AG04449 (cell line): ENCODE measurements around the gene B4GALT2.

Source experiments
- CTCF ChIA-PET: fragments of 350-600 bp; formaldehyde crosslinking; extraction: SDS; loops from one replicate; lab custom pipeline; 2021; ENCODE audit warnings: antibody characterized with exemption; lab: Yijun Ruan, JAX
- POLR2A ChIA-PET: fragments of 400-600, 350-600 bp; formaldehyde crosslinking; extraction: SDS; loops from one replicate; lab custom pipeline; 2020; ENCODE audit warnings: antibody characterized with exemption, inconsistent platforms; lab: Yijun Ruan, JAX
- DNase-seq: peaks from one replicate; pipeline ENCODE4 v3.0.0-alpha.2; 2010; ENCODE audit warnings: low read depth, low spot score
- H3K4me3 ChIP-seq: 2 replicates; pipeline ENCODE4 v1.5.1; 2011; ENCODE audit warnings: low read depth, mild to moderate bottlenecking, control low read depth, low read length
- CTCF ChIP-seq: IDR thresholded peaks from one replicate; pipeline ENCODE4 v1.5.1; 2011; ENCODE audit warnings: mild to moderate bottlenecking, moderate library complexity, low read length, control low read depth, inconsistent platforms; ENCODE audit not compliant: insufficient read depth; ENCODE audit errors: missing control alignments

The B4GALT2 gene

GRCh38 chr1:43975249-43975961 lies 3.6 kb upstream of the B4GALT2 start:
- ChIA-PET CTCF (interaction anchor here (1.2 to 8.7 kb wide), 10 partner anchors 13 to 676 kb away, joined by 3 to 71 read pairs (median 6); partner anchors contain the start of genes ARTN and CCDC24), POLR2A (interaction anchor here (1.0 to 1.5 kb wide), 6 partner anchors 9 to 212 kb away, joined by 3 to 6 read pairs (median 4); no protein-coding TSS in a partner anchor)
- DNase-seq: no peak
- TF ChIP-seq CTCF: no peak
- peak overlapping the region; percentile 85 for H3K4me3 ChIP-seq

DNA sequence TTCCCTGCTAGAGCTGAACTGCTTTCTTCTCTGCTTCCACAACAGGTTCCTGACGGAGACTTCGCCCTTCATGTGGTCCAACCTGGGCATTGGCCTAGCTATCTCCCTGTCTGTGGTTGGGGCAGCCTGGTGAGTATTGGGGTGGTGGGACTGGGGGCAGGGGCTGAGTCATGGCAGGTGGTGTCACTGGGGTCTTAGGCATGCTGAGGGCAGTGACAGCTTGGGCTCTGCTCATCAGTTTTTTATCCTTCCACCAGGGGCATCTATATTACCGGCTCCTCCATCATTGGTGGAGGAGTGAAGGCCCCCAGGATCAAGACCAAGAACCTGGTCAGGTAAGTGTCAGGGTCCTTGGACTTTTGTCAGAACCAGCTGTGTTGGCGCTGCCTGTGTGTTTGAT lies 3.0 kb upstream of the B4GALT2 start:
- CTCF ChIA-PET: interaction anchor here (1.2 to 8.7 kb wide), 9 partner anchors 12 to 675 kb away, joined by 3 to 71 read pairs (median 6); partner anchors contain the start of genes ARTN and CCDC24

GRCh38 chr1:43976890-43977289 lies 2.1 kb upstream of the B4GALT2 start:
- no peak for DNase-seq
- no peak overlapping the region for H3K4me3 ChIP-seq
- POLR2A ChIA-PET: no interaction called here
- CTCF ChIA-PET: interaction anchor here (2.5 to 8.7 kb wide), 4 partner anchors 28 to 212 kb away, joined by 10 to 71 read pairs (median 14); partner anchors contain the start of gene ARTN
- TF ChIP-seq CTCF: no peak

More for the DNA sequence above, 3.0 kb upstream of the B4GALT2 start:
- DNase-seq: no peak
- no peak for TF ChIP-seq CTCF
- peak overlapping the region; percentile 85 for H3K4me3 ChIP-seq
- POLR2A ChIA-PET: interaction anchor here (1.3 to 1.4 kb wide), 2 partner anchors 14 to 25 kb away, joined by 3 to 4 read pairs; no protein-coding TSS in a partner anchor

DNA sequence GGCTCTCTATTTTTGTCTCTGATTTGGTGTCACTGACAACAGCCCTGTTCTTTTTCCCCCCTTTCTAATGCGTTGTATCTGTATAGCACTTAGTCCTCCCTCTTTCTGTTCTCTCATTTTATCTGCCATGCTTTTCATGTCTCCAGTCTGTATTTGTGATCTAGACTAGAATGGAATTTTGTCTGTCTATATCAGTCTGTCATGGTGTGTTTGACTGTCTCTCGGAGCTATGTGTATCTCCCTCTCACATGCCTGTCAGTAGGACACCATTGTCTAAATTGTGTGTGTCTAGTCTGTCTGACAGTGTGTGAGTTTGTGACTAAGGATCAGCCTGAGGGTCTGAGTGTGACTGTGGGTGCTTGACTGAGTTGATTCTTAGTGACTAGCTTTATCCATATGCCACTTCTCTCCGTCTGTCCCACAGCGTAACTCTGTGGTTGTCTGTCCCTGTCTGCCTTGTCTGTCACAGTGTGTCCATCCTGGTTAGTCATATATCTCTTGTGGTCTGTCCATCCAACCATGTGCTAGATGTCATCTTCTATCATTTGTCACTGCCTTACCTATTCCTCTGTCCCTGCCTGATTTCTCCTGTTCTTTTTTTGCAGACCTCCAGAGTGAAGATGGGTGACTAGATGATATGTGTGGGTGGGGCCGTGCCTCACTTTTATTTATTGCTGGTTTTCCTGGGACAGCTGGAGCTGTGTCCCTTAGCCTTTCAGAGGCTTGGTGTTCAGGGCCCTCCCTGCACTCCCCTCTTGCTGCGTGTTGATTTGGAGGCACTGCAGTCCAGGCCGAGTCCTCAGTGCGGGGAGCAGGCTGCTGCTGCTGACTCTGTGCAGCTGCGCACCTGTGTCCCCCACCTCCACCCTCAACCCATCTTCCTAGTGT lies 1.4 kb upstream of the B4GALT2 start:
- POLR2A ChIA-PET: interaction anchor here (1.2 kb wide), 1 partner anchor 8 kb away, joined by 4 read pairs; the partner anchor contains the start of gene DPH2
- no peak overlapping the region; the same call in 1 of the 2 replicates for H3K4me3 ChIP-seq

GRCh38 chr1:43978264-43978550 lies 803 bp upstream of the B4GALT2 start:
- no peak for TF ChIP-seq CTCF
- H3K4me3 ChIP-seq: peak overlapping the region; percentile 69
- POLR2A ChIA-PET: interaction anchor here (1.2 kb wide), 1 partner anchor 8 kb away, joined by 4 read pairs; the partner anchor contains the start of gene DPH2
- DNase-seq: no peak
- CTCF ChIA-PET: interaction anchor here (1.0 to 2.5 kb wide), 3 partner anchors 27 to 69 kb away, joined by 3 to 10 read pairs (median 4); no protein-coding TSS in a partner anchor

More for the DNA sequence above, 1.4 kb upstream of the B4GALT2 start:
- TF ChIP-seq CTCF: no peak
- CTCF ChIA-PET: interaction anchor here (1.0 to 8.7 kb wide), 4 partner anchors 28 to 212 kb away, joined by 3 to 71 read pairs (median 7); no protein-coding TSS in a partner anchor
- no peak for DNase-seq
